C4-2B (cell line): Measurements from ENCODE around the gene CREB3L1.

ENCODE experiments used
- CTCF ChIP-seq: fragments of 450-650 bp; conservative IDR thresholded peaks from 2 replicates; pipeline ENCODE4 v1.5.1; 2017; ENCODE audit warnings: mild to moderate bottlenecking
- ZFX ChIP-seq: fragments of 450-650 bp; IDR thresholded peaks from 2 replicates; pipeline ENCODE4 v1.6.1; 2017

- TF ChIP-seq CTCF (no peak), ZFX (no peak)
These were observed 7.7 kb downstream of the CREB3L1 start for GRCh38 chr11:46285173-46285572.
